Medulla oblongata (tissue), 1 donor: ENCODE results near the gene ZNF491.
"Not testable (repeated sequence)": the region's sequence is repeated elsewhere in the genome, so short reads cannot be mapped to it uniquely, and the experiment has no call there.

Source experiments
- DNase-seq: peaks from one replicate; pipeline ENCODE4 v3.0.0-alpha.2; 2015; ENCODE audit errors: extremely low spot score

The ZNF491 gene

GRCh38 chr19:11798391-11799330 lies at the start of gene ZNF491:
ZNF491 (plus strand) TSS chr19:11798523; CDS start chr19:11805954, 7,431 bp downstream.
- DNase-seq: peak; percentile 97

DNA sequence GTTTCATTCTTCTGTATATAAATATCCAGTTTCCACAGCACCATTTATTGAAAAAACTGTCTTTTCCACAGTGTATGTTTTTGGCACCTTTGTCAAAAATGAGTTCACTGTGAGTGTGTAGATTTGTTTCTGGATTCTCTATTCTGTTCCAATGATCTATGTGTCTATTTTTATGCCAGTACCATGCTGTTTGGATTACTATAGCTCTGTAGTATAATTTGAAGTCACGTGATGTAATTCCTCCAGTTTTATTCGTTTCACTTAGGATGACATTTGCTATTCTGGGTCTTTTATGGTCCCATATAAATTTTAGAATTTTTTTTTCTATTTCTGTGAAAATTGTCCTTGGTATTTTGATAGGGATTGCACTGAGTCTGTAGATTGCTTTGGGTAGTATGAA lies 48.6 kb upstream of the ZNF491 start:
- no peak for DNase-seq

DNA sequence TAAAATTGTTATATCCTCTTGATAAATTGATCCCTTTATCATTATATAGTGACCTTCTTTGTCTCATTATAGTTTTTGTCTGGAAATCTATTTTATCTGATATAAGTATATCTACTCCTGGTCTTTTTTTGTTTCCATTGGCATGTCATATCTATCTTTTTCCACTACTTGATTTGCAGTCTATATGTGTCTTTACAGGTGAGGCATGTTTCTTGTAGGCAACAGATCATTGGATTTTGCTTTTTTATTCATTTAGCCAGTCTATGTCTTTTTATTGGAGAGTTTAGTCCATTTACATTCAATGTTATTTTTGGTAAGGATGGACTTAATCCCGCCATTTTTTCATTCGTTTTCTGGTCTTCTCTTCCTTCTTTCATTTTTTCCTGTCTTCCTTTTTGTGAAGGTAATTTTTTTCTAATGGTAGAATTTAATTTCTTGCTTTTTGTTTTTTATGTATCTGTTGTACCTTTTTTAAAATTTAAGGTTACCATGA lies 46.0 kb upstream of the ZNF491 start:
- DNase-seq: no peak

GRCh38 chr19:11754663-11755062 lies 43.7 kb upstream of the ZNF491 start:
- DNase-seq: no peak

- no peak for DNase-seq
These were observed 41.4 kb upstream of the ZNF491 start for GRCh38 chr19:11756965-11757364.

DNA sequence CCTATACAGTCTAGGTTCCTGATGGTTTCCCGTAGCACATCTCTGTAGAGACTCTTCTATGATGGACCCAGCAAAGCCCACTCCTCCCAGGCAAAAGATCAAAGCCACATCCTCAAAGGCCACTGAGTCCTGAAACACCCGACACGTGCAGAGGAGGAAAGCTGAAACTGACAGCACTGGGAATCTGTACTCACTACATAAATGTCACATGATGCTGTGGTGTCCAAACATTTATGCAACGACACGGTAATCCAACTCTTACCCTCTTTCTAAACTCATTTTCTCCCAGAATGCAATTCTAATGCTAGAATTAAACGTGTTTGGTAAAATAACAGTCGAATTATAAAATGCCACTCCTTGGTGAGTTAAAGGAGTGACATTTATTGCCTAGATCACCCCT lies 38.5 kb upstream of the ZNF491 start:
- DNase-seq: no peak

DNA sequence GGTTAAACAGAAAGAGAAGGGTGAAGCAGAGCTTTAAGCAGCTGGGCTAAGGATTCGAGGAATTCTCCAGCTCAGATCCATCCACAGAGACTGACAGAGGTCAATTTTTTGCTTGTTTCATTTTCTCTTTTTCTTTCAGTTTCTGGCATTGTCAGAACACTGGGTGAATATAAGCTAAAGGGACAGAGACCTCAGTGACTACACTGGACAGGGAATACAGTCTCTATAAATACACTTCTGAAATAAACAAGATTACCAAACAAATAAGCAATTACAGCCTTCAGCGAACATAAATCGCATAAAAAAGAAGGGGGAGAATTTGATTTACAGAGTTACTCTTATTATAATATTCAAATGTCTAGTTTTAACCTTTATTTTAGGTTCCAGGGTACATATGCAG lies 35.2 kb upstream of the ZNF491 start:
- DNase-seq: no peak

DNA sequence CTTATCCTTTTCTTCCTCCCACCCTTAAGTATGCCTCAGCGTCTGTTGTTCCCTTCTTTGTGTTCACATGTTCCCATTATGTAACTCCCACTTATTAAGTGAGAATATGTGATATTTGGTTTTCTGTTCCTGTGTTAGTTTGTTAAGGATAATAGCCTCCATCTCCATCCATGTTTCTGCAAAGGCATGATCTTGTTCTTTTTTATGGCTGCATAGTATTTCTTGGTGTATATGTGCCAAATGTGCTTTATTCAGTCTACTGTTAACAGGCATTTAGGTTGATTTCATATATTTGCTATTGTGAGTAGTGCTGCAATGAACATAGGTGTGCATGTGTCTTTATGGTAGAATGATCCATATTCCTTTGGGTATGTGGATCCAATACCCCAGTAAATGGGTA lies 34.7 kb upstream of the ZNF491 start:
- DNase-seq: no peak

DNA sequence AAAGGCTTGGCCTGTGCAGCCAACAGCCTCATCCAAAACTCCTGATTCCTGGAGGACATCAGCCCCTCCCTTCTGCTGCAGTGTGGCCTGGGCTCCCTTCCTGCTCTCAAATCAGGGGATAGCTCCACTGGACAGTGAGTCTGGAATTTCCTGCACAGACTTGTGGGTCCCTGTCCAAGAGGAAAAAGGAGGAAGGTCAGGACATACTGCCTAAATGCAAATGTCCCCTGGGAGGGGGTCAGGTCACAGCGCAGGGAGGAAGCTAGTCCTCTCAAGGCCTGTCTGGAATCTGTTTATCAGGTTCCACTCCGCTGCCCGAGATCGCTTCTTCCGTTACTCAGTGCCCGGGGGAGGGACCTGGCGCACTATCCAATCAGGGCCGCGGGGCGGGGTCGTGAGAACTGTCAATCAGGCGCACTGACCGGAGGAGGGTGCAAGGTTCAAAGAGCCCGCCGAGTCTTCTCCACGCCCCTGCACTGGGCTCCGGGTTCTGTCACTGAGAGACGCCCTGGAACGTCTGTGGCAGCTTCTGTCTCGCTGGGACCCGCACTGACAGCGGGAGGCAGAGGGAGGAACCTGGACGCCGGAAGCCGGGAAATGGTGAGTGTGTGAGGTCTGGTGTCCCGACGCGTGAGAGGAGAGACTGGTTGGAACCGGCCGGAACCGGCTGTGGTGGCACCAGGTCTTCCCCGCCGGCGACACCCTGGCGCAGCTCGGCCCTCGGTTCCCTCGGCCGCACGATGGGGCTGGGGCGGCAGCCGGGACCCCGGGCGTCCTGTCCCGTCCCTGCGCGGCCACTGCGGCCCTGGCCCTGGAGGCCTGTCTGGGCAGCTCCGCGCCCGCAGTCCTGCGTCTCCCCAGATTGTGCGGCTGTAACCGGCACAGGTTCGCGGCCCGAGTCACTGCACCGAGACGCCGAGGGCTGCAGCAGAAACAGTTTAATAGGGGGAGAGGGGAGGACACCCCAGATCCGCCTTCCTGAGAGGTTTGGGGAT lies 31.4 kb upstream of the ZNF491 start, which contains the start of gene ZNF441:
Gene ZNF441, plus strand, starts transcription at position 404 of the 995 bp plus-strand sequence. Its CDS starts 194 bp downstream, at position 598.
- DNase-seq: peak; percentile 98

DNA sequence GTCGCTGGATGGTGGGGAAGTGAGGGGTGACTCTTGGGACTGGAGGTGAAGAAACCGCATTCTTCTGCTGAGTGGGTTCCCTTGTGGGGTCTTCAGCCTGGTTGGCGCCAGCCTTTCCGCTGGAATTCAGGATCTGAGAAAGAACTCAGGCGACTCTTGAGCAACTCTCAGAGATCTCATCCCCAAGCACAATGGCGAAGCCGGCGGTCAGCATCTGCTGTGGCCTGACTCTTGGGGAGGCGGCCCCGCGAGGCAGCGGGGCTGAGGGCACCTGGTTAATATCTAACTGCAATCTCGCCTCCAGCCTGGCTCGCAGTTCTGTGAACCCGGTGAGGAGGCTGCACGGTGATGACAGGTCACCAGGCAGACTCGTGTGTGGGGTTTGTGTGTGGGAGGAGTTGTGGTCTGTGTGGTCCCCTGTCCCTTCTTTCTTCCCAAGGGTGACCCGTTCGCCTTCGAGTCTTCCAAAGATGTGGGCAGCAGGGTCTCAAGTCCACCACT lies 30.6 kb upstream of the ZNF491 start:
- DNase-seq: peak; percentile 16

DNA sequence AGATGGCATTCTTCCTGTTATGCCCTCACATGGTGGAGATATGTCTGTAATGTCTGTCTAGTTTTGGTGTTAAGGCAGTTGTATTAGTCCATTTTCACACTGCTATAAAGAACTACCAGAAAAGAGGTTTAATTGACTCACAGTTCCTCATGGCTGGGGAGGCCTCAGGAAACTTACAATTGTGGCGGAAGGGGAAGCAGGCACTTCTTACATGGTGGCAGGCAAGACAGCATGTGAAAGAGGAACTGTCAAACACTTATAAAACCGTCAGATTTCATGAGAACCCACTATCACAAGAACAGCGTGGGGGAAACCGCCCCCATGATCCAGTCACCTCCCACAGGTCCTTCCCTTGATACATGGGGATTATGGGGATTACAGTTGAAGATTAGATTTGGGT lies 28.3 kb upstream of the ZNF491 start:
- no peak for DNase-seq

- not testable (repeated sequence) for DNase-seq
These were observed 26.8 kb upstream of the ZNF491 start for GRCh38 chr19:11771520-11771919.

GRCh38 chr19:11776669-11777068 lies 21.7 kb upstream of the ZNF491 start:
- not testable (repeated sequence) for DNase-seq

- no peak for DNase-seq
These were observed 17.8 kb upstream of the ZNF491 start for GRCh38 chr19:11780431-11781020.

GRCh38 chr19:11781295-11782057 lies 16.8 kb upstream of the ZNF491 start:
- no peak for DNase-seq

GRCh38 chr19:11783767-11784166 lies 14.6 kb upstream of the ZNF491 start:
- DNase-seq: no peak

- DNase-seq: no peak
These were observed 14.0 kb upstream of the ZNF491 start for GRCh38 chr19:11784356-11784755.

- no peak for DNase-seq
These were observed 10.8 kb upstream of the ZNF491 start for GRCh38 chr19:11787536-11787935.

- no peak for DNase-seq
These were observed 5.4 kb upstream of the ZNF491 start for GRCh38 chr19:11792942-11793341.

- DNase-seq: peak; percentile 93
These were observed 832 bp upstream of the ZNF491 start for GRCh38 chr19:11797491-11797890.
